Tibial nerve (tissue), 4 donors: ENCODE measurements around the gene TIMM21. TPM values are rescaled to one million over a fixed set of nuclear protein-coding genes. Genes with fewer than 3 reads are reported as not detected.

Source experiments
- DNase-seq, 2 donors: peaks; one replicate each; pipeline ENCODE4 v3.0.0-alpha.2; 2019; ENCODE audit warnings: low spot score in 2 of 2
- H3K27ac ChIP-seq, 4 donors: fragments of 200-600 bp; sonication (generic) in 3 of 4; one replicate each; pipeline ENCODE4 v1.5.1; 2017 to 2019; ENCODE audit warnings: mild to moderate bottlenecking in 1 of 4
- H3K27me3 ChIP-seq, 2 donors: fragments of 200-600 bp; sonication (generic) in 1 of 2; one replicate each; pipeline versions ENCODE4 v1.5.1 to v1.6.0; 2017 to 2019
- H3K36me3 ChIP-seq, 3 donors: fragments of 200-600 bp; sonication (generic); one replicate each; pipeline ENCODE4 v1.5.1; 2018 to 2019
- H3K4me1 ChIP-seq, 4 donors: fragments of 200-600 bp; sonication (generic) in 3 of 4; one replicate each; pipeline ENCODE4 v1.5.1; 2017 to 2019
- H3K4me3 ChIP-seq, 4 donors: fragments of 200-600 bp; sonication (generic) in 3 of 4; one replicate each; pipeline ENCODE4 v1.5.1; 2017 to 2019; ENCODE audit warnings: mild to moderate bottlenecking in 1 of 4, moderate library complexity in 1 of 4
- H3K9me3 ChIP-seq, 4 donors: fragments of 200-600 bp; sonication (generic) in 3 of 4; one replicate each; pipeline ENCODE4 v1.5.1; 2017 to 2019
- CTCF ChIP-seq, 5 experiments: fragments of 200-600 bp in 3 of 5; fragments of 450-650 bp in 2 of 5; sonication (generic) in 3 of 5; IDR thresholded peaks; one replicate each; pipeline ENCODE4 v1.5.1; 2016 to 2019; ENCODE audit warnings: antibody characterized with exemption in 5 of 5, mild to moderate bottlenecking in 3 of 5, moderate library complexity in 2 of 5
- EP300 ChIP-seq, 2 donors: sonication (generic); formaldehyde crosslinking; IDR thresholded peaks; one replicate each; pipeline ENCODE4 v1.6.1; 2017; ENCODE audit warnings: antibody characterized with exemption in 2 of 2, mild to moderate bottlenecking in 1 of 2
- POLR2A ChIP-seq, 2 donors: fragments of 450-650 bp; IDR thresholded peaks; one replicate each; pipeline ENCODE4 v1.6.1; 2017; ENCODE audit warnings: antibody characterized with exemption in 2 of 2, mild to moderate bottlenecking in 2 of 2, moderate library complexity in 2 of 2
- WGBS, 2 donors: methylation state at CpG; one replicate each; pipeline ENCODE4 v1.1.5; 2018; 5-methylcytosine and 5-hydroxymethylcytosine counted together
- total RNA-seq, 4 donors: library from RNA; depleted of rRNA; stranded (reverse); fragments of >200 nt; gene quantifications; one replicate each; pipeline ENCODE4 v1.1.0, GENCODE V29; 2016

TIMM21 gene
- total RNA-seq, 4 donors from 2014 or later: 28.0 to 58.3 (median 33.6) TPM

GRCh38 chr18:74139411-74139810 lies 8.9 kb upstream of the TIMM21 start:
- no peaks in the 10 kb centered on the region for H3K27me3 ChIP-seq
- peaks cover 0 to 7% (median 0%) of the 10 kb centered on the region in 3 donors for H3K36me3 ChIP-seq
- no peak overlapping the region for H3K4me3 ChIP-seq
- H3K9me3 ChIP-seq: no peaks in the 10 kb centered on the region
- 87 to 89% methylated on average over 2 of the region's 2 CpGs for WGBS, 2 donors
- H3K4me1 ChIP-seq: no peaks in the 10 kb centered on the region
- TF ChIP-seq CTCF (IDR thresholded peaks at IDR 0.05) (no peak), POLR2A (IDR thresholded peaks at IDR 0.05) (no peak), EP300 (IDR thresholded peaks at IDR 0.05) (no peak)
- DNase-seq: no peak
- H3K27ac ChIP-seq: no peak overlapping the region

- H3K27ac ChIP-seq: no peak overlapping the region
- no peaks in the 10 kb centered on the region for H3K4me1 ChIP-seq
- no peaks in the 10 kb centered on the region for H3K27me3 ChIP-seq
- DNase-seq: no peak
- WGBS, 2 donors: 52 to 61% methylated on average over 3 of the region's 3 CpGs
- no peak overlapping the region for H3K4me3 ChIP-seq
- H3K9me3 ChIP-seq: no peaks in the 10 kb centered on the region
- peaks cover 0 to 3% (median 0%) of the 10 kb centered on the region in 3 donors for H3K36me3 ChIP-seq
- no peak for TF ChIP-seq POLR2A (IDR thresholded peaks at IDR 0.05)
- no peak for TF ChIP-seq EP300 (IDR thresholded peaks at IDR 0.05)
- no peak for TF ChIP-seq CTCF (IDR thresholded peaks at IDR 0.05)
These were observed 8.4 kb upstream of the TIMM21 start for GRCh38 chr18:74139888-74140287.

- 71 to 89% methylated on average over 1 of the region's 1 CpG for WGBS, 2 donors
These were observed 7.7 kb upstream of the TIMM21 start for GRCh38 chr18:74140582-74140981.

GRCh38 chr18:74141667-74142066 lies 6.7 kb upstream of the TIMM21 start:
- Histone ChIP-seq H3K36me3 (no peaks in the 10 kb centered on the region), H3K4me3 (no peak overlapping the region), H3K27me3 (no peaks in the 10 kb centered on the region), H3K27ac (no peak overlapping the region), H3K9me3 (no peaks in the 10 kb centered on the region), H3K4me1 (peaks cover 0 to 2% (median 0%) of the 10 kb centered on the region in 4 donors)
- TF ChIP-seq POLR2A (IDR thresholded peaks at IDR 0.05): no peak
- TF ChIP-seq EP300 (IDR thresholded peaks at IDR 0.05): no peak
- no peak for TF ChIP-seq CTCF (IDR thresholded peaks at IDR 0.05)
- WGBS, 2 donors: 96% methylated on average over 2 of the region's 2 CpGs
- DNase-seq: no peak

More at GRCh38 chr18:74140582-74140981, 7.7 kb upstream of the TIMM21 start:
- no peak for DNase-seq
- no peak for TF ChIP-seq POLR2A (IDR thresholded peaks at IDR 0.05)
- TF ChIP-seq CTCF (IDR thresholded peaks at IDR 0.05): no peak
- TF ChIP-seq EP300 (IDR thresholded peaks at IDR 0.05): no peak
- Histone ChIP-seq H3K27me3 (no peaks in the 10 kb centered on the region), H3K4me1 (no peaks in the 10 kb centered on the region), H3K9me3 (no peaks in the 10 kb centered on the region), H3K27ac (no peak overlapping the region), H3K4me3 (no peak overlapping the region), H3K36me3 (no peaks in the 10 kb centered on the region)

GRCh38 chr18:74142252-74142651 lies 6.1 kb upstream of the TIMM21 start:
- no peak for TF ChIP-seq POLR2A (IDR thresholded peaks at IDR 0.05)
- TF ChIP-seq EP300 (IDR thresholded peaks at IDR 0.05): no peak
- TF ChIP-seq CTCF (IDR thresholded peaks at IDR 0.05): no peak
- no peak overlapping the region for H3K27ac ChIP-seq
- H3K36me3 ChIP-seq: no peaks in the 10 kb centered on the region
- no peak for DNase-seq
- no peaks in the 10 kb centered on the region for H3K27me3 ChIP-seq
- no peaks in the 10 kb centered on the region for H3K9me3 ChIP-seq
- no peak overlapping the region for H3K4me3 ChIP-seq
- WGBS, 2 donors: 73 to 80% methylated on average over 2 of the region's 2 CpGs
- H3K4me1 ChIP-seq: peaks cover 0 to 8% (median 4%) of the 10 kb centered on the region in 4 donors
